ENCODE measurements around the gene SPAG9.
A peak's percentile ranks its signal among the peaks of the same experiment; 100 is the strongest.

The SPAG9 gene

GRCh38 chr17:51036084-51036483 lies 84.6 kb downstream of the SPAG9 start:
- DNase-seq (ENCODE audit: extremely low read depth, low read depth), result no peak
- TF ChIP-seq CTCF (IDR thresholded peaks at IDR 0.05; ENCODE audit: low read depth, low read length, missing control alignments), result no peak
- H3K4me3 ChIP-seq (replicated peaks; ENCODE audit: low read depth, low read length), result no peak overlapping the region

- DNase-seq (ENCODE audit: extremely low read depth, low read depth), result peak; percentile 31
- H3K4me3 ChIP-seq (replicated peaks; ENCODE audit: low read depth, low read length), result no peak overlapping the region
- no peak for TF ChIP-seq CTCF (IDR thresholded peaks at IDR 0.05; ENCODE audit: low read depth, low read length, missing control alignments)
Measured at GRCh38 chr17:51035431-51035830, 85.2 kb downstream of the SPAG9 start.

- no peak for TF ChIP-seq CTCF (IDR thresholded peaks at IDR 0.05; ENCODE audit: low read depth, low read length, missing control alignments)
- no peak for DNase-seq (ENCODE audit: extremely low read depth, low read depth)
- no peak overlapping the region for H3K4me3 ChIP-seq (replicated peaks; ENCODE audit: low read depth, low read length)
Measured at GRCh38 chr17:51034800-51035199, 85.9 kb downstream of the SPAG9 start.

GRCh38 chr17:51032850-51033249 lies 87.8 kb downstream of the SPAG9 start:
- no peak overlapping the region for H3K4me3 ChIP-seq (replicated peaks; ENCODE audit: low read depth, low read length)
- TF ChIP-seq CTCF (IDR thresholded peaks at IDR 0.05; ENCODE audit: low read depth, low read length, missing control alignments), result no peak
- DNase-seq (ENCODE audit: extremely low read depth, low read depth), result no peak

- no peak for DNase-seq (ENCODE audit: extremely low read depth, low read depth)
Measured at GRCh38 chr17:51029568-51030463, 90.9 kb downstream of the SPAG9 start.

GRCh38 chr17:51029142-51029541 lies 91.5 kb downstream of the SPAG9 start:
- TF ChIP-seq CTCF (IDR thresholded peaks at IDR 0.05; ENCODE audit: low read depth, low read length, missing control alignments), result no peak
- no peak for DNase-seq (ENCODE audit: extremely low read depth, low read depth)
- no peak overlapping the region for H3K4me3 ChIP-seq (replicated peaks; ENCODE audit: low read depth, low read length)

More at GRCh38 chr17:51029568-51030463, 90.9 kb downstream of the SPAG9 start:
- TF ChIP-seq CTCF (IDR thresholded peaks at IDR 0.05; ENCODE audit: low read depth, low read length, missing control alignments), result no peak
- no peak overlapping the region for H3K4me3 ChIP-seq (replicated peaks; ENCODE audit: low read depth, low read length)

All from HFF-Myc (cell line).